GM12892 (cell line): ENCODE measurements around the gene FAM83D. TPM values are rescaled to one million over a fixed set of nuclear protein-coding genes. Genes with fewer than 3 reads are reported as not detected.

Experiments
- DNase-seq: peaks from one replicate; pipeline ENCODE4 v3.0.0; 2011; ENCODE audit not compliant: insufficient read length
- FAIRE-seq: peaks from 2 replicates; lab custom pipeline; 2011; peaks lifted over from hg19 to GRCh38; lab: Jason Lieb, UNC
- POLR2A ChIP-seq: IDR thresholded peaks from 2 replicates; pipeline ENCODE4 v1.6.1; 2011; ENCODE audit warnings: low read depth, low read length, control low read depth
- POLR2AphosphoS5 ChIP-seq: IDR thresholded peaks from 2 replicates; pipeline ENCODE4 v1.6.1; 2011; ENCODE audit warnings: low read depth, low read length, control low read depth
- TAF1 ChIP-seq: IDR thresholded peaks from 2 replicates; pipeline ENCODE4 v1.6.1; 2011; ENCODE audit warnings: low read depth, mild to moderate bottlenecking, control low read depth, low read length, borderline replicate concordance
- polyA plus RNA-seq: library from polyadenylated mRNA; unstranded; fragments of >200 nt; gene quantifications from one replicate; pipeline ENCODE4 v1.2.1, GENCODE V29; 2012; ENCODE audit warnings: missing spikeins, inconsistent platforms; ENCODE audit not compliant: missing spikeins

The FAM83D gene
- polyA plus RNA-seq: 7.3 TPM

DNA sequence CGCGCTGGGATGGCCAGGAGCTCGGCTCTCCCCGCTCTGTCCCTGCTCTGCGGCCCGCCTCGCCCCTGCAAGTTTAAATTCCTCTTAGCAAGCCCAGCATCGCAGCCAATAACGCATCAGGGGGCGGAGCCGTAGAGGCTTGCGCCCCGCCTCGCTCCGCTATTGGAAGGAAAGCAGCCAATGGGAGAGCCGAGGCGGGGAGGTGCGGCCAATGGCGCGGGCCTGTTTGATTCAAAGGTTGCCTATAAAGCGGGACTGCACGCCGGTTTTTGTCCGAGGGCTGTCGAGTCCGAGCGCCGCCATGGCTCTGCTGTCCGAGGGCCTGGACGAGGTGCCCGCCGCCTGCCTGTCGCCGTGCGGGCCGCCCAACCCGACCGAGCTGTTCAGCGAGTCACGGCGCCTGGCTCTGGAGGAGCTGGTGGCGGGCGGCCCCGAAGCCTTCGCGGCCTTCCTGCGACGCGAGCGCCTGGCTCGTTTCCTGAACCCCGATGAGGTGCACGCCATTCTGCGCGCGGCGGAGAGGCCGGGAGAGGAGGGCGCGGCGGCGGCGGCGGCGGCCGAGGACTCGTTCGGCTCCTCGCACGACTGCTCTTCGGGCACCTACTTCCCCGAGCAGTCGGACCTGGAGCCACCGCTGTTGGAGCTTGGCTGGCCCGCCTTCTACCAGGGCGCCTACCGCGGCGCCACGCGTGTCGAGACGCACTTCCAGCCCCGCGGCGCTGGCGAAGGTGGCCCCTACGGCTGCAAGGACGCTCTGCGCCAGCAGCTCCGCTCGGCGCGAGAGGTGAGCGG is at the start of gene FAM83D:
Gene FAM83D, plus strand, starts transcription at position 276 of the 792 bp plus-strand sequence. Its CDS starts 26 bp downstream, at position 302.
- FAIRE-seq (peak; percentile 93), DNase-seq (peak; percentile 99)
- TF ChIP-seq POLR2A: peak; percentile 97
- TF ChIP-seq POLR2AphosphoS5: peak; percentile 91
- no peak; the same call in 1 of the 2 replicates for TF ChIP-seq TAF1

DNA sequence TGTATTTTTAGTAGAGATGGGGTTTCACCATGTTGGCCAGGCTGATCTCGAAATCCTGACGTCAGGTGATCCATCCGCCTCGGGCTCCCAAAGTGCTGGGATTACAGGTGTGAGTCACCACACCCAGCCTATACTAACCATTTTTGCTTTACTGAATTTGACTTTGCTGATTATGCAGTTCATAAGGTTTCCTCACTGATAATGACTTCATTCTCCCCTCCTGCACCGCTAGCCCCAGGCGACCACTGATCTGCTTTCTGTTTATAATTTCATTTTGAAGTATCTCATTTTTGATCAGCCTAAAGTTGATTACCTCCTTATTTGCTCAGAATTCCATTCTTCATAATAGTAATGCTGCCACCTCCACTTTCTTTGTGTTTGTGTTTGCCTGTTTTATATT is 48.7 kb upstream of the FAM83D start:
- TF ChIP-seq POLR2A: no peak
- TF ChIP-seq TAF1: no peak
- TF ChIP-seq POLR2AphosphoS5: no peak
- DNase-seq (no peak), FAIRE-seq (no peak)

GRCh38 chr20:38878866-38879265 is 47.4 kb upstream of the FAM83D start:
- TF ChIP-seq TAF1: no peak
- TF ChIP-seq POLR2AphosphoS5: no peak
- no peak for TF ChIP-seq POLR2A
- no peak for DNase-seq

DNA sequence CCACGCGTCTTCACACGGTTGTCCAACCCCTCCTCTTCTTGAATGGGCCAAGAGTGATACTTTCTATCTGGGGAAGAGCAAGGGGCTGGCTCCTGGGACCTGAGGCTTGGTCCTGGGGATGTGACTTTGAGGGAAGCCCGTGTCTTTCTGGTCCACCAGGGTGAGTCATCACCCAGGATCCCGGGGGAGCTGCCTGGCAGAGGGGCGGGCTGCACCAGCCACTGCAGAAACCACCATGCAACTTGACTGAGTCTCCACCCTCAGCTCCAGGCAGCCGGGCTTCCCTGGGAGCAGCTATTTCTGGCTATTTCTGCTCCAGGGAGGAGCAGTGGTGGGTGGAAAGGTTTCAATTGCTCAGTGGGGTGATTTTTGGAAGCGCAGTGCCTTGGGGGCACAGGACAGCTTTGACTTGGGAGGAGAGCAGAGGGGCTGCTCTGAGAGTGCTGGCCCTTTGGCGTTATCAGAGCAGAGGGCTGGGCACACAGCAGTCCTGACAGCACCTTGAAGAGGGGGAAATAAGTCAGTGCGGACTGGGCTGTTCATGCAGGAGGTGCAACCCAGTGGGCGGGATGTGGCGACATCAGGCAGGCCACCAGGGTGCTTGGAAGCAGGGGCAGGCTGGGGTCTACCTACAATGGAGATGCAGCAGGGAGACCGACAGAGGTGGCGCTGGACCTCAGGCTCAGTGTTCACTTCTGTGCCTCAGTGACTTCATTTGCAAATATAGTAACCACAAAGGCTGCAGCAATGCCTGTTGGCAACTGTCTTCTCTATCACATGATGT is 45.1 kb upstream of the FAM83D start:
- TF ChIP-seq TAF1 (no peak), POLR2A (no peak), POLR2AphosphoS5 (no peak)
- FAIRE-seq (no peak), DNase-seq (no peak)

More at GRCh38 chr20:38878866-38879265, 47.4 kb upstream of the FAM83D start:
- no peak for FAIRE-seq

- no peak for DNase-seq
- FAIRE-seq: no peak
- TF ChIP-seq TAF1 (no peak), POLR2AphosphoS5 (no peak), POLR2A (no peak)
Observed at GRCh38 chr20:38881806-38882440, 44.3 kb upstream of the FAM83D start.

DNA sequence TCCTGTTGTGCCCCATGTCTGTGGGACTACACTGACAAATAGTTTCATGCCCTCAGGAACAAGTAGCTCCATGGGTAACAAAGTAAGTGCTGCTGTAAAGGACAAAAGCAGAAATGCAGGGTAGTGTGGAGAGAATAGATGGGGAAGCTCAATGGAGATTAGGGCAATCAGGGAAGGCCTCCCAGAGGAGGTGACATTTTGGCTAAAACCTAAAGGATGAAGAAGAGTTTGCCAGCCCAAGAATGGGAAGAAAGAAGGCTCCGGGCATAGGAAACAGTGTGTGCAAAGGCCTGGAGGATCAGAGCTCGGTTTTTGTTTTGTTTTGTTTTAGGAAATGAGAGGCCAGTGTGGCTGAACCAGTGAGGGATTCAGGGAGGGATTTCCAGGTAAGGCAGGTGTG is 43.6 kb upstream of the FAM83D start:
- DNase-seq (no peak), FAIRE-seq (no peak)
- no peak for TF ChIP-seq TAF1
- TF ChIP-seq POLR2AphosphoS5: no peak
- TF ChIP-seq POLR2A: no peak

GRCh38 chr20:38883081-38883980 is 42.9 kb upstream of the FAM83D start:
- FAIRE-seq: no peak
- no peak for DNase-seq
- TF ChIP-seq POLR2AphosphoS5 (no peak), POLR2A (no peak), TAF1 (no peak)

DNA sequence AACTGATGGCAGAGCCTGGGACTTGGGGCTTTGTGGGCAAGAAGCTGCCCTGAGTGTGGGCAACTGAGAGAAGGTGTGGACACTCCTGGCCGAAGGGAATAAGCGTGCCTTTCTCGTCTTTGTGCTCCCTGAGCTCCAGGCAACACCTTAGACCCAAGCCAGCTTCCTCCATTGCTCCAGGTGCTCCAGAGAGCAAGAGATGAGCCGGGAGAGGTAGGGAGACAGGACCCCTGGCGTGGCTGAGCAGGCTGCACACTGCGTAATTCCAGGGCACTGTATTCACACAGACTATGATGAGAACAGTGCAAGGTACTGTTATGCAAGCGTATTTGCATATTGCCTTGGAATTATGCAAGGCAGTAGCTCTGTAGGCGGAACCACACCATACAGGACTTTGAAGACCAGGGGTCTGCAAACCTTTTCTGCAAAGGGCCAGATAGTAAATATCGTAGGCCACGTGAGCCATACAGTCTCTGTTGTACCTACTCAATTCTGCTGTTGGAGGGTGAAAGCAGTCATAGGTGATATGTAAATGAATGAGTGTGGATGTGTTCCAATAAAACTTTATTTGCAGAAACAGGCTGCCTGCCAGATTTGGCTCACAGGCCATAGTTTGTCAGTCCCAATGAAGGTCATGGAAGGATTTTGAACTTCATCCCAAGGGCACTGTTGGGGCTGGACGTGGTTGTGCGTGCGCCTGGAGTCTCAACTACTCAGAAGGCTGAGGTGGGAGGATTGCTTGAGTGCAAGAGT is 42.1 kb upstream of the FAM83D start:
- DNase-seq (no peak), FAIRE-seq (no peak)
- no peak for TF ChIP-seq POLR2A
- no peak for TF ChIP-seq POLR2AphosphoS5
- no peak for TF ChIP-seq TAF1

- FAIRE-seq: no peak
- TF ChIP-seq TAF1 (no peak), POLR2AphosphoS5 (no peak), POLR2A (no peak)
Observed at GRCh38 chr20:38885357-38885756, 40.9 kb upstream of the FAM83D start.

More at GRCh38 chr20:38885357-38885756, 40.9 kb upstream of the FAM83D start:
- DNase-seq: no peak
